GM18507 (cell line): ENCODE results near the gene DMGDH.

ENCODE experiments used
- DNase-seq: peaks from one replicate; pipeline ENCODE4 v3.0.0; 2011; ENCODE audit warnings: low read depth; ENCODE audit not compliant: insufficient read length; ENCODE audit errors: extremely low spot score
- FAIRE-seq: peaks from 2 replicates; lab custom pipeline; 2011; peaks lifted over from hg19 to GRCh38; lab: Jason Lieb, UNC

The DMGDH gene

DNA sequence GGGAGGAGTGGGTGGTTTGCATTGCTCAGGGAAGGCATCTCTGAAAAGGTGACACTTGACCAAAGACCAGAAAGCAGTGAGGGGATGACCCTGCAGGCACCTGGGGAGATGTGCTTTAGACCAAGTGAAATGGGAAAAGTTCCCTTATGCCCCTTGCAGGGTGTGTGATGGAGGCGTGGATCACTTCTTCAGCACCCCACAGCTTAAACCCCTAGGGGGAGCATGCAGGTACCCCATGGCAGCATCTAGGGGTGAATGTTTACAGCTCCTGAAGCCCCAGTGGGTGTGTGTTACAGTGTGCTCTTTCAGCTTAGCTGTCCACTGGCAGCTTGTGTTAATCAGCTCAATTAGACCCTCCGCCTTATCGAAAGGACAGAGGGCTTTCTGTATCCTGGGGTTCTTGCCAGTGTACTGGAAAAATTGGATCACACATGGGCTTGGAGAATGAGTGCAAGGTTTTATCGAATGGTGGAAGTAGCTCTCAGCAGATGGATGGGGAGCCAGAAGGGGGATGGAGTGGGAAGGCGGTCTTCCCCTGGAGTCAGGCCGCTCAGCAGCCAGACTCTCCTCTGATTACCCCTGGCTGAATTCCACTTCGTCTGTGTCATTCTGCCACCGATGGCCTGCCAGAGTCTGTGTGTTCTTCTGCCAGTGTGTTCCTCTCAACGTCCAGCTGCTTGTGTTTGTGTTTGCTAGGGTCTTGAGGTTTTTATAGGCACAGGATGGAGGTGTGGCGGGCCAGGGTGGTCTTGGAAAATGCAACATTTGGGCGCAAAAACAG lies 6.4 kb upstream of the DMGDH start:
- no peak for FAIRE-seq
- DNase-seq = no peak

DNA sequence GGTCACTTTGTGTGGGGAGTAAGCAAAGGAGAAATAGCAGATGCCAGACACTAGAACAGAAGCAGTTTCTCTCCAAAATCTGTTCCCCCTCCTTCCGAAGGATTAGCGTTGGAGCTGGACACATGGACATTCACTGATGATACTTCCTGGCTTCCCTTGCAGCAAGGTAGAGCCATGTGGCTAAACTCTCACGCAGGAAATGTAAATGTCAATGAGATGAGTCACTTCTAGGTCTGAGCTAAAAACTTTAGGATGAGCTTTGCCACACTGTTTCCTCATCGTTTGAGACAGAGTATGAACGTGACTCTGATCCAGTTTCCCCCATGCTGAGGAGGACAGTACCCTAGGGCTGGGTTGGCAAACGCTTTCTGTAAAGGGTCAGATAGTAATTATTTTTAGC lies 5.2 kb upstream of the DMGDH start:
- no peak for FAIRE-seq

DNA sequence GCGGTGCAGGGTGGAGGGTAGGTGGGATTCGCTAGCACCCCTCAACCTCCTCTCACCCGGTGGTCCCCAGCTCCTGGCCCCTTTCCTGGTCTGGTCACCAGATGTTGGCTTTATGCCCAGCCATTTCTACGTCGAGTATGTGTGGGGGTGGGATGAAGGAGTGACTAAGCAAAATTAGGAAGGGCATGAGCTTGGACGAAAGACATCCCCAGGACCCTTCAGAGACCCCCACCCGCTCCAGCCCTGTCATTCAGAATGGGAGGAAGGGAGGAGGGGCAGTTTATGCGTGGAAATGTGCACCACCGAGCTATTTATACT lies 835 bp upstream of the DMGDH start:
- FAIRE-seq (no peak), DNase-seq (no peak)

More for the DNA sequence above, 5.2 kb upstream of the DMGDH start:
- no peak for DNase-seq

DNA sequence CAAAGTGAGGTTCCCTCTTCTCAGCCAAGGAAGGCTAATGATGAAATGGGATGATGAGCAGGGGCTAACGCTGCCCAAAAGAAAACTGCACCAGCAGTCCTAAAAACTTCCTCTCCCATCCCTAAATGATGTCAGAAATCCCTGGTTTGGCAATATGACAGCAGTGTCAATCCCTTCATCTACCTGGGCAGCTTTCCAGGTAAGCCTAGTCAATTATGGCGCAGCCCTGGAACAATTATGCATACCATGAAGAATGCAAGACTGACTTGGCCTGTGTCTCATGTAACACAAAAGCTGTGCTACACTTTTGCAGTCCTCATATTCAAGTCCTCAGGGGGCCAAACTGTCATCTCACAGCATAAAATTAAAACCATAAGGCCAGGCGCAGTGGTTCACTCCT lies 7.0 kb downstream of the DMGDH start:
- FAIRE-seq = no peak
- no peak for DNase-seq

DNA sequence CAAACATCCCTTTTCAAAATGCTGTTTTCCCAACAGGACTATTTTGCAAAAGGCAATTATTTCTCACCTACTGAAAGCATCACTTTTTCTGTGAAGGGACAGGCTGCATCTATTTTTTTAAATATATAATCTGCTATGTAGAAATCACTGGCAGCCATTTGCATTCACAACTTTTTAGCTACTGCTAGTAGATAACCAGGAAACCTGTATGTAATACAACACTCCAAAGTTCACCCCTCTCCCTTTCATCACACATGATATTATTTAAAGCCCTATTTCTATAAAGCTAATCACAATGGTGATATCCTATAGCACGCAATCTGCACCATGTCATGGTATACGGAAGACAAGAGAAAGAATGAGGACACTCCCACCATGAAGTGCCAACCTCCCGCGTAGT lies 9.8 kb downstream of the DMGDH start:
- no peak for FAIRE-seq
- no peak for DNase-seq

DNA sequence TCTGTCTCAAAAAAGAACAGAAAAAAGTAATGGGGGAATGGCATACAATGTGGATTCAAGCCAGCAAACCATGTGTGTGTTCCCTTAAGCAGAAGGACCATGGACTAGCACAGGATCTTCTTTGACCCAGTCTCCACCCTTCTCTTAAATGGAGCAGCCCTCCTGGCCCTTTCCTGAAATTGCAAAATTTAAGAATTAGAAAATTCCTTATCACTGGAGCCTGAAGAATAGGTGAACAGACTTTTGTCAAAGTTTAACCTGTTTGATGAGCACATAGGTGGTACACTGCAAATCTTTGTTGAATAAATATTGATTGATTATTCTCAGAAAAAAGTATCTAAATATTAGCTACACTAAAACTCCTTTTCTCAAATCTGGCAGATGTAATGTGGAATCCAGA lies 12.6 kb downstream of the DMGDH start:
- no peak for FAIRE-seq

DNA sequence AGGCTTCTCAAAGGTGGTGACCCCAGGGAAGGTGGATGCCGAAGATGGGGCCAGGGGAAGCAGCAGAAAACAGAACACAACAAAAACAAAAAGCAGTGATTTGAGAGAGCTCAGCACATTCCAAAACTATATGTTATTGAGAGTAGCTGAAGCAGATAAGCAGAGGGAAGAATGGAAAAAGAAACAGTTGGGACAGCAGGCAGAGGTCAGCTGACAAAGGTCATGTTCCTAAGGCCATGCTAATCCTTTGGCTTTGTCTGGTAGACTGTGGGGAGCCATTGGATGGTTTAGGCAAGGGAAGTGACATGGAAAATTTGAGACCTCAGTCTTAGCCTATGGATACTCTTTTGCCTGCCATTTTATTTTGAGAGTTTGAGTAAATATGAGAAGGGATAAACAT lies 14.5 kb downstream of the DMGDH start:
- FAIRE-seq = no peak
- DNase-seq = no peak

More for the DNA sequence above, 12.6 kb downstream of the DMGDH start:
- no peak for DNase-seq

DNA sequence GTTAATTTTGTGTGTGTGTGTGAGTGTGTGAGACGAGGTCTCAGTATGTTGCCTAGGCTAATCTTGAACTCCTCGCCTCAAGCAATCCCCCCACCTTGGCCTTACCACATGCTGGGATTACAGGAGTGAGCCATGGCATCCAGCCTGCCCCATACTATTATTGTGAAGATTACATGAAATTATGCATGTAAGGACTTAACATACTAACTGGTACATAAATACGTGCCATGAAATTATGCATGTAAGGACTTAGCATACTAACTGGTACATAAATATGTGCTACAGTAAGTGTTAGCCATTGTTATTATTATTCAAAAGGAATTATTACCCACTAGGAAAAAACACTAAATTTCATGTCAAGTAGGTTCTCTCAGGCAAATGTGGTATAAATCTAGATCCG lies 16.2 kb downstream of the DMGDH start:
- FAIRE-seq = no peak
- DNase-seq = no peak

DNA sequence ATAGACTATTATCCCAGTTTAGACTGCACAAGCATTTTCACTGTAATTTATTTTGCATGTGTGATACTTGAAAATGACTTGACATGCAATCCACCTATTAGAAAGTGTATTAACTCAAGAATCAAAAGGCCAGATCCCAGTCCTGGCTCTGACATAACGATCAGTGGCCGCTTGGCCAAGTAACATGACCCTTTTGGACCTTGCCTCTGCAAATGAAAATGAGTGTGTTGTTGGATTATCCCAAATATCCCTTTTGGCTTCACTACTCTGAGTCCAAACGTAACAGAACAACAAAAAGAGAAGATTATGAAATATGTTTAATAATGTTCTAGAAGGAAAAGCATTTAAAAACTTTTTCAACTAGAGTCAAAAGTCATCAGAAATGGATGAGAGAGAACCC lies 19.0 kb downstream of the DMGDH start:
- DNase-seq (no peak), FAIRE-seq (no peak)

DNA sequence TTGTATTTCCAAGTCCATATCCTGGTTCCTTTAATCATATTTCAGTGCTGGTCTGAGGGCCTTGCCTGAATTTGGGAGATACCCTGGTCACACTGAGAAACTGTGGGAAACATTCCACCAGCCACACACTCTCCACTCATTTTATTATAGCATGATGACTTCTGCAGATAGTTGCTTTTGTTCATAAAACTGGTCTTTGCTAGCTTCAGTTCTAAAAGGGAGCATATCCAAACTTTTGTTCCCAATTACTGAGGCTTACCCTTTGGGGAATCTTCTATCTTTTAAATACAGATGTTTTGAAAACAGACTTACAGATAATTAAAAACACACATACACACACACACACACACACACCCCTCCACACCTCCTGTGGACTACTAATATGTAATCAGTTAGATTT lies 21.0 kb downstream of the DMGDH start:
- DNase-seq (no peak), FAIRE-seq (no peak)

DNA sequence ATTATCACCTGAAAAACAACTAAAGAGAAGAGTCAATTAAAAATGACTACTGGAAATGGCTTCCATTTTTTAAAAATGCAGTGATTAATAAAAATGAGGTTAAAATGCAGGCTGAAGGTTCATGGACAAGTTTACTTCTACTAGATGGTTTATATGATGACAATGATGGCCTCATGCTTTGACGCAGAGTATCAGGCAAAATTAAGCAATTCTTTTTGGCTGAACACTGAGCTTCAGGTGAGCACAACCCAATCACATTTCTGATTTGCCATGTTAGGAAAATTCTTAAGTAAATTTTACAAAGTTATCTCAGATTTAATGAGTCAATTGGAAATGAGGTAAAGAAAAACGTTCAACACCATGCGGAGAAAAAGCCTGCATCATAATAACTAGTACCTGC lies 22.3 kb downstream of the DMGDH start:
- FAIRE-seq = no peak
- no peak for DNase-seq

DNA sequence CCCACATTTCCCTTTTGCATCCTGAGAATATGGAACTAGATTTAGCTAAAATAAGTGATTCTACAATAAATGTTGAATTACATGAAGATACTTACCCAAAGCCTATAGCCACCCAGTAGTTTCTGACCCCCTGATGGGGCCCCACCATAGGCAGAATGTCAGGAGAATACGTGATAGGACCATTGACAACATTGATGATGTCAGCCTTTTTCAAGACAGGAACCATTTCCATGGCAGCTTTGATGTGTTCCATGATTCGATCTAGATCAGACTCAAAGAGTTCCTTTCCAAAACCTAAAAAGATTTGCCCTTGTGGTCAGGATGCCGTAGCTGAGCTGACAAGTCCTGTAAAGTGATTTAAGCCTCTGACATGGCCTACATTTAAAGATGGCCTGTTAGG lies 27.3 kb downstream of the DMGDH start:
- DNase-seq (no peak), FAIRE-seq (no peak)

DNA sequence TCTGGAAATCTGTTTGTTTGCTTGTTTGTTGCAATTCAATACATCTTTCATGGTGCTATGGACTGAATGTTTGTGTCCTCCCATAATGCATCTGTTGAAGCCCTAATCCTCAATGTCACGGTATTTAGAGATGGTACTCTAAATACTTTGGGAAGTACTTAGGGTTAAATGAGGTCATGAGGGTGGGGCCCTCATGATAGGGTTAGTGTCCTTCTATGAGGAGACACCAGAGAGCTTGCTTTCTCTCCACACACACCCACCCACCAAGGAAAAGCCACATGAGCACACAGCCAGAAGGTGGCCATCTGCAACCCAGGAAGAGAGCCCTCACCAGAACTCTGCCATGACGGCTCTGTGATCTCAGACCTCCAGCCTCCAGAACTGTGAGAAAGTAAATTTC lies 32.7 kb downstream of the DMGDH start:
- FAIRE-seq (no peak), DNase-seq (no peak)

DNA sequence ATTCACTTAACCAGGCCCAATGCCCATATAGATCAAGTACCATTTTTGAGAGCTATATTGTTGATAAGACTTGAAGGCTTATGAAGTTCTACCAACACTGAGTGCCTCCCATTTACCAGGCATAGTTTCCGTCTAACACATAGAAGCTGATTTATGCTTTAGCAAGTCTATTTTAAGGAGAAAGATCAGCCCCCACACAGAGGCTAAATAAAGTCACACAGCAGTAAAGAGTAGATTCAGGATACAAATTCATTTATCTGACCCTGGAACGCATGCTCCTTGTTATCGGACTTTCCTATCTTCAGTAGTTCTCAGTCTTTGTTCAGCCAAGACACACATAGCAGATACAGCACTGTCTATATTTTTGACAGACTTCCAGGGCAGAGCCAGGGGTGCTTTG lies 34.2 kb downstream of the DMGDH start:
- FAIRE-seq = no peak
- DNase-seq = no peak

DNA sequence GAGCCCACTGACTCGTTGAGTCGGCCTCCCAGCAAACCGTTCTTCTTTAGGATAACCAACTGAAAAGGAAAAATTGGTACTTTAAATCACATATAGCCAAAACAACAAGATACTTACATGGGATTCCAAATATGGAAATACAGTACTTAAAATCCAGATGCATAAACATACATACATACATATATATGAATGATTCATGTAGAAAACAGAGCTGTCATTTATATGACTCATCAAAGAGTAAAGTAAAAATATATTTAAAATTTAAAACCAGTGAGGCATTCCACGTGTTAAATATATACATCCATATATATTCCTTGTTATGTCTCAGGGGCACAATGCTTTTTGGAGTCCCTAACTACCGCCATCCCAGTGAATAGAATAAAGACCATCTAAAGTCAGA lies 36.7 kb downstream of the DMGDH start:
- FAIRE-seq (no peak), DNase-seq (no peak)

DNA sequence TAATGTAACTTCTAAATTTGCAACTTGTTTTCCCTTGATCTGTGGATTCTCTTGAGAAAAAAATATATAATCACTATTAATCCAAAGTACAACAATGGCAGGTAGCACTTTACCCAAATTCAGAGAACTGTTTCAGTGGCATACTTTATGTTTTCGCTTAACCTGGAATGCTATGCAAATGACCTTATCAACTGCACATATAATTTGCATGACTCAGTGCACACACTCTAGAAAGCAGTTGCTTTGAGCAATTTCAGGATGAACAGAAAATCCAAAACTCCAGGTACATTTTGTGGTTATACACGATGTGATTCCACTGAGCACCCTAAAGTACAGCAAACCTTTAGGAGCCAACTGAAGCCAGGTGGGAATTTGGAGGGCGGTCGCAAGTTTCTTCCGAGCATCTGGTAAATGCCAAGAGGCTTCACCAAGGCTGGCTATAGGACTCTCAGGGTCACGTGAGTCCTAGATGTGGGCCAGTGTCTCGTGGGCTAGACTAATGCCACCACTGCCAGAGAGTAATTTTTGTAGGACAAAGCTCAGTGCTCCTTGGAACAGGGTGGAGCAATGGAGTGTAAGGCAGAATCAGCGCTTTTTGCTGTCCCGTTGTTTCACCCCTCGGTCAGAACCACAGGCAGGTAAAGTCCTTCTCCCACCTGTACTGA lies 37.3 kb downstream of the DMGDH start:
- DNase-seq = no peak
- FAIRE-seq = no peak

DNA sequence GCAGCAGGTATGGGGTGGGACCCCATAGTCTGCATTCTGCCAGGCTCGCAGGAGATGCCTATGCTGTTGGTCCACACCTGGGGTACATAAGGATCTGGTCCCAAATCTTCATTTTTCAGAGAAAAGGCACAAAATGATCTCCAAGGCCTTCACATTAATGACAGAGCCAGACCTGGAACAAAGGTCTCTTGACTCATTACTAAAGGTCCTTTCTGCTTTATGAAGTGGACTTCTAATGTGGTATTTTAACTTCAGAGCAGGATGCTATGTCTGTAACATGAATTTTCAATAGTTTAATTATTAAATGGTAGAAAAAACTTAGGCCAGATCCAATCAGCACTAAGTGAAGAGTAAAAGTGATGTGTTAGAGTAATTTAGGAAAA lies 38.0 kb downstream of the DMGDH start:
- FAIRE-seq (no peak), DNase-seq (no peak)

DNA sequence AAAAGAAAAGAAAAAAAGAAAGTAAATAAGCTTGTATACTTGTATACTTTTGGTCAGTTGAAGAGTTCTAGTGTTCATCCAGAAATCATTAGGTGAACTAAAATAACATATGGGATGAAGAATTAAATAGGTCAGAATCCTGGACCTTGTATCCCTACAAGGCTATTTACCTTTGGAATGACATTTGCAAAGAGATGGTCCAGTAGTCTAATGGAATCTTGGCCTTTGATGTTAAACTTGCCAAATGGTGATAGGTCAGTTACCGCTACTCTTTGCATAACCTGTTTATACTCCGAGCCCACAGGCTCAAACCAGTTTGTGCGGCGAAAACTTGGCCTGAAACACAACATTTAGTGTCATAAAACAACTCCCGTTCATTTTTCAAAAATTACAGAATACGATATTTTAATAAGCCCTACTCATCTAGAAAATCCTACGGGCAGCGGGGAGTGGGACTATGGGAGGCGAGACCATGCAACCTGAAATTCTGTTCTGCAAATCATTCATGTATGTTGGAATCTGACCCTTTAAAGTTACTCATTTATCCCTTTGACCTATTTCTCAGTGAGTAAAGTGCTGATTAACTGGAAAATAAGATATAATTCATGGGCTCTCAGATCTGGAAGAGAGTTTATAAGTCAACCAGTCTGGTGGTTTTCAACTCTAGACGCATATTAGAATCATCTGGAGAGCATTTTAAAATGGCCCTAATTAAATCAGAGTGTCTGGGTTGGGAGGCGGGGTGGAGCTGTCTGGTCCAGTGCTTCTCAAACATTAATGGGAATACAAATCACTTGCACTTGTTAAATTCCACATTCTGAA lies 38.6 kb downstream of the DMGDH start:
- no peak for DNase-seq
- no peak for FAIRE-seq

DNA sequence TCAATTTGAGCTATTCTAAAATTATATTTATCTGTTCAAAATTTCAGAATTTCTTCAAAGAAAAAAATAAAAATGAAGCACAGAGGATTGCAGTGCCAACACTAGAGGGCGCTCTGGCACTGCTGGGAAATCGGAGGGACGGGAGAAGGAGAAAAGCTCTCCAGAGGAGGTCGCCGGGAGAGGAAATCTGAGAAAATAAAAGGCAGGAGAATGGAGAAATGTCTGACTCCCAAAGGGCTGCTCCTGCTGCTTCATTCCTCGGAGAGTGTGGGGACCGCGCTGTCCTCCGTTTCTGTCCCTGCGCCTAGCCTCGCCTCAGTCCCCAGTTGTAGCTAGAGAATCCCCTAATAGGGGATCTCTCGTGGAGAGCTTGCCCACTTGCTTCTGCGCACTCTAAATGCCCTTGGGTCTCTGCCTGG lies 44.4 kb downstream of the DMGDH start:
- FAIRE-seq (peak; percentile 73), DNase-seq (no peak)

DNA sequence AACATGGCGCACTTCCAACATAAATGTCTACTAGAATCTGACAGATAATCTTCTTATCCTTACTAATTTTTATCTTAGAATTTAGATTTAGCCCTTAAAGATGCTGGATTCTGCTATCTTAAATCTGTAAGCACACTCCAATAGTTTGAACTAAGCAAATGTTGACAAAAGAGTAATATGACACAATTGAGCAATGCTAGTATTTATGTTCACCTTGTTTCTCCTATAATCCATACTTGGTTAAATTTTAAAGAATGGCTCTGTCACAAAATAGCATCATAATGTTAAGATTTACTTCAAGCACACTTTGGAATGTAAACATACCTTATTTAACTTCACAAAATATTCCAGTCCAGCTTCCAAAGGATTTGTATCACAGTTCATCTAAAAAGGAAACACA lies 45.5 kb downstream of the DMGDH start:
- DNase-seq (no peak), FAIRE-seq (no peak)

DNA sequence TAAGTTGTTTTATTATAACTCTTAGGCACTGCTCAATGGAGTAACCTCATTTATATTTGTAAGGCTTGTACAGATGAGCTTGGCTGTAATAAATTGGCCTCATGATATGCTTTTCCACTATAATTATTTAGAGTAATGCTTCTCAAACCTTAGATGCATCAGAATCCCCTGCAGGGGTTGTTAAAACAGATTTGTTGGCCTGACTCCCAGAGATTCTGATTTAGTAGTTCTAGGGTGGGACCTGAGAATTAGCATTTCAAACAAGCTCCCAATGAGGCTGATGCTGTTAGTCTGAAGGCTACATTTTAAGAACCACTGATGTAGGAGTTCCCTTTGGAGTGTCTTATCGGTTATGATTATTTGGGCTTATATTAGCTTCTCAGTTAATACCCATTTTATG lies 46.1 kb downstream of the DMGDH start:
- no peak for DNase-seq
- no peak for FAIRE-seq
